Common myeloid progenitor, CD34-positive (primary cell): ENCODE results near the gene TRIML1.

ENCODE experiments used
- CTCF ChIA-PET: fragments of 350-600 bp; sonication (Branson Sonifier 250); formaldehyde crosslinking; loops from one replicate; lab custom pipeline; 2021; ENCODE audit warnings: antibody characterized with exemption; lab: Charles Lee
- POLR2A ChIA-PET: fragments of 350-600 bp; sonication (Branson Sonifier 250); formaldehyde crosslinking; loops from one replicate; lab custom pipeline; 2021; ENCODE audit warnings: antibody characterized with exemption; lab: Charles Lee
- DNase-seq, 3 donors: peaks; one replicate each; pipeline versions ENCODE4 v3.0.0 to v3.0.0-alpha.2; 2013
- H3K27ac ChIP-seq, 2 experiments: 1 replicate in 1 of 2; 2 replicates in 1 of 2; pipeline ENCODE4 v1.7.0; 2013; ENCODE audit warnings: inconsistent platforms in 2 of 2, low read length in 2 of 2, mild to moderate bottlenecking in 2 of 2, low read depth in 1 of 2, moderate library complexity in 1 of 2; ENCODE audit not compliant: severe bottlenecking in 2 of 2, insufficient read depth in 1 of 2, poor library complexity in 1 of 2
- H3K27me3 ChIP-seq, 5 experiments: replicated peaks in 2 of 5; 1 replicate in 3 of 5; 2 replicates in 2 of 5; pipeline versions ENCODE4 v1.6.1 to v1.7.0; 2013; ENCODE audit warnings: low read length in 4 of 5, mild to moderate bottlenecking in 2 of 5, moderate library complexity in 2 of 5, inconsistent platforms in 1 of 5; ENCODE audit not compliant: insufficient read depth in 5 of 5, control insufficient read depth in 4 of 5
- H3K36me3 ChIP-seq, 4 experiments: 1 replicate in 2 of 4; 2 replicates in 2 of 4; pipeline versions ENCODE4 v1.6.1 to v1.7.0; 2013; ENCODE audit warnings: low read length in 3 of 4, control low read depth in 1 of 4, mild to moderate bottlenecking in 1 of 4; ENCODE audit not compliant: control insufficient read depth in 4 of 4, insufficient read depth in 4 of 4
- H3K4me1 ChIP-seq, 4 experiments: 1 replicate in 3 of 4; 2 replicates in 1 of 4; pipeline versions ENCODE4 v1.6.1 to v1.7.1; 2013; ENCODE audit warnings: low read length in 3 of 4, mild to moderate bottlenecking in 3 of 4, control low read depth in 1 of 4, inconsistent platforms in 1 of 4, moderate library complexity in 1 of 4; ENCODE audit not compliant: control insufficient read depth in 4 of 4, insufficient read depth in 4 of 4; ENCODE audit errors: control extremely low read depth in 1 of 4
- H3K4me3 ChIP-seq, 7 experiments: 1 replicate in 4 of 7; 2 replicates in 3 of 7; pipeline versions ENCODE4 v1.5.1 to v1.7.0; 2013; ENCODE audit warnings: mild to moderate bottlenecking in 7 of 7, low read length in 6 of 7, moderate library complexity in 6 of 7, inconsistent platforms in 2 of 7, low read depth in 2 of 7, control low read depth in 1 of 7; ENCODE audit not compliant: insufficient read depth in 4 of 7, control insufficient read depth in 1 of 7; ENCODE audit errors: extremely low read depth in 1 of 7
- H3K9me3 ChIP-seq, 5 experiments: 1 replicate in 4 of 5; 2 replicates in 1 of 5; pipeline versions ENCODE4 v1.6.1 to v1.7.1; 2013; ENCODE audit warnings: low read length in 4 of 5, mild to moderate bottlenecking in 2 of 5, inconsistent platforms in 1 of 5, low read depth in 1 of 5, moderate library complexity in 1 of 5; ENCODE audit not compliant: control insufficient read depth in 4 of 5, insufficient read depth in 2 of 5; ENCODE audit errors: control extremely low read depth in 1 of 5
- WGBS: methylation state at CpG from one replicate; pipeline ENCODE4 v1.1.5; 2013; ENCODE audit not compliant: insufficient coverage; 5-methylcytosine and 5-hydroxymethylcytosine counted together

Gene TRIML1

DNA sequence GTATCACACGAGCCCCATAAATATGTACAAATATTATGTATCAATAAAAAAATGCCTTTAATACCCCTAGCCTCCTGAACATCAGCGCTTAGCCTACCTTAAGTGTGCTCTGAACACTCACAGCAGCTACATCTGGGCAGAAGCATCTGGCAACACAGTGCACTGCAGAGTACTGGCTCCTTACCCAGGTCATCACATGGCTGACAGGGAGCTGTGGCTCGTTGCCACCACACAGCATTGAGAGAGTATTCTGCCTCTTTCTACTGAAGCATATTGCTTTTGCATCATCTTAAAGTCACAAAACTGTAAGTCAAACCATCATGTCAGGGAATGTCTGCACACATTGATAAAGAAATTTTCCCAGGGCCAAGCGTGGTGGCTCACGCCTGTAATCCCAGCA is 55.2 kb downstream of the TRIML1 start:
- Histone ChIP-seq H3K36me3 (no peaks in the 10 kb centered on the region), H3K4me1 (no peaks in the 10 kb centered on the region), H3K4me3 (no peak overlapping the region), H3K9me3 (peaks cover 0 to 2% (median 0%) of the 10 kb centered on the region in 5 experiments), H3K27me3 (no peaks in the 10 kb centered on the region), H3K27ac (no peak overlapping the region)
- WGBS: 81% methylated on average over 2 of the region's 5 CpGs
- ChIA-PET CTCF (no interaction called here), POLR2A (no interaction called here)
- no peak for DNase-seq

DNA sequence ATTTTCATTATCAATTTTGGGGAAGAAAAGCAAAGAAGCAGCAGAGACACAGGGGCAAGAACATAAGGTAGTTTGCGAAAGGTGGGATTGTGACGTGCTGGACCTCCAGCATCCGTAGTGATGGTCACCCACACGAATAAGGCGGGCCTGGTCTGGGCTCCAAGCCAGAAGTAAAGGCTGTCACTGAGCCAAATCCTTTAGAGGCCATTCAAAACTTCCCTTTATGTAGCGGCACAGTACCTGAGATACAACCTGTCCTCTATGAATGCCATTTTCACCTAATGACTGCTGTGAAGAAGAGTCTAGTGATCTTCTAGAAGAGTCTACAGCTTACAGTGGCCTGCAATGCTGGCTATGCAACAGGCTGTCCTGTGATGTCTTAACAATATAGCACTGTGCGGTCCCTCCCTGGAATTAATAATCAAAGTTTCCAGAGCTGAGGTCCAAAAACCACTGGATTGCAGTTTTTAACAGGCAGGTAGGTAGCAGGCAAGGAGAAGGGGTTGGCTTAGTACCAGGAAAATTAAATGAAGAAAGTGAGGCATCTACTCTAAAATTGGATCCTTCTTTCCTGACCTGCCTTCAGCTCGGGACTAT is 56.2 kb downstream of the TRIML1 start:
- Histone ChIP-seq H3K36me3 (no peaks in the 10 kb centered on the region), H3K4me1 (no peaks in the 10 kb centered on the region), H3K9me3 (peaks cover 0 to 2% (median 0%) of the 10 kb centered on the region in 5 experiments), H3K27ac (no peak overlapping the region), H3K4me3 (no peak overlapping the region), H3K27me3 (no peaks in the 10 kb centered on the region)
- WGBS: 87% methylated on average over 8 of the region's 8 CpGs
- DNase-seq: no peak
- CTCF ChIA-PET: no interaction called here
- POLR2A ChIA-PET: no interaction called here

DNA sequence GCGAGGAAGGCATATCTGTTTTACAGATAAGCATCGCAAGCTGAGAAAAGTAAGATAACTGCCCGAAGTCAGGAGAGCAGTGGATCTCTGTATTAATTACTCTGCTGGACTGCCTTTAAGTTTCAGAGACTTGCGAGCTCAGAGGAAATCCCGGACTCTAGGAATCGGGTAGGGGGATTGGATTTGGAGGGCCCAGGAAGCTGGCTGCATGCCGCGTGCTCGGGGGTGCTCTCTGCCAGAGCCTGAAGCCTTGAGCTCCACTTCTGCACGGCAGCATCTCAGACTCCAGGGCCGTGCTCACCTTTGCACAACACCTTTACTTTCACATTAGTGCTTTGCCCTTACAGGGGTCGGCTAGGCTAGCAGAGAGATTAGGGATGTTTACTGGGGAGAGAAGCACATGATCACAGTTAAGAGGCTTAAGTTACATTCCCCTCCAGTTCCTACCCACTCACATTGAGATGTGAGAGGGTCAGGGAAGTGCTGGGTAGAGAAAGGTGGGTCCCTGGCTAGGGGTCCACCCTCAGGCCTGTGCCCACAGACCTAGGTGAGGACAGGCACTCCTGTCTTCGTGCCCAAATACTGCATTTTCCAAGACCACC is 57.0 kb downstream of the TRIML1 start:
- POLR2A ChIA-PET: no interaction called here
- Histone ChIP-seq H3K4me1 (no peaks in the 10 kb centered on the region), H3K27ac (no peak overlapping the region), H3K9me3 (peaks cover 0 to 2% (median 0%) of the 10 kb centered on the region in 5 experiments), H3K4me3 (no peak overlapping the region), H3K27me3 (no peaks in the 10 kb centered on the region), H3K36me3 (no peaks in the 10 kb centered on the region)
- 69% methylated on average over 7 of the region's 13 CpGs for WGBS
- CTCF ChIA-PET: no interaction called here
- no peak for DNase-seq
